ENCODE measurements around the gene CRADD. TPM values are rescaled to one million over a fixed set of nuclear protein-coding genes. Genes with fewer than 3 reads are reported as not detected.

The CRADD gene
- total RNA-seq, 1 experiment from 2014 or later: 7.6 TPM

DNA sequence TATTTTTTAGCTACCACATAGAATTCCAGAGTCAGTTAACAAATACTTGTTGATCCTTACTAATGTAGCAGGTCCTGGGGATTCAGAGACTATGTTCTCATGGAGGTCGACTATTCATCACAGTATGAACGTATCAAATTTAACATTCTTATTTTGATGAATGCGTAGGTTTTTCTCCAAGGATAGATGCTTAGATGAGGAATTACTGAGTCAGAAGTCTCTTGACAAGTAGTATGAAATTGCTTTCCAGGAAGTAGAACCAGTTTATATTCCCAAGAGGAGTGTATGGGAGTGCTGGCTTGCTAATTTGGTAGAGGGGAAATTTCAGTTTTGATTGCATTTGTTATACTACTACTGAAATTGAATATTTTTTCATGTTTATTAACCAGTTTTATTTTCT is 42.8 kb upstream of the CRADD start:
- no CpG with 5 or more reads among the region's 3 CpGs for WGBS (ENCODE audit: extremely low coverage, insufficient read length, low lambda C conversion rate)
- no peak overlapping the region for H3K18ac ChIP-seq (ENCODE audit: insufficient read length, low read depth, low read length)
- no peak overlapping the region for H3K14ac ChIP-seq (ENCODE audit: insufficient read depth, low read length)
- Mint-ChIP-seq H3K27ac (no peak overlapping the region), H3K36me3 (ENCODE audit: insufficient read depth in 1 of 3, low read depth in 3 of 3) (peaks cover 4 to 20% (median 7%) of the 10 kb centered on the region in 3 experiments; a peak in 6 of 7 replicates), H3K4me3 (no peak overlapping the region), H3K9me3 (peaks cover 12 to 15% of the 10 kb centered on the region in 2 experiments), H3K27me3 (ENCODE audit: low read depth) (no peaks in the 10 kb centered on the region; the same call in 1 of the 2 replicates), H3K4me1 (peaks cover 7 to 12% of the 10 kb centered on the region in 2 experiments; a peak in 3 of 4 replicates)
- no peaks in the 10 kb centered on the region for H3K23me2 ChIP-seq (ENCODE audit: insufficient read length, low read depth, low read length, poor library complexity, severe bottlenecking)
- no peak overlapping the region for H2BK5ac ChIP-seq (ENCODE audit: insufficient read length, low read length)
- no peak overlapping the region for H3K23ac ChIP-seq (ENCODE audit: insufficient read length, low read depth, low read length)
- no peak overlapping the region for H2BK15ac ChIP-seq (ENCODE audit: low read depth, low read length)
- no peak overlapping the region for H3K27ac ChIP-seq (ENCODE audit: insufficient read length, low read depth, low read length)
- peaks cover 6% of the 10 kb centered on the region for H3K9me3 ChIP-seq (ENCODE audit: control insufficient read depth, low read depth, low read length)
- H3K79me2 ChIP-seq (ENCODE audit: insufficient read depth, low read length): no peaks in the 10 kb centered on the region
- DNase-seq: no peak
- no peak overlapping the region for H2AK5ac ChIP-seq (ENCODE audit: insufficient read length, low read length)
- no peak overlapping the region for H3K4ac ChIP-seq (ENCODE audit: low read depth, low read length)
- H2BK120ac ChIP-seq (ENCODE audit: low read depth, low read length, poor library complexity, severe bottlenecking): no peak overlapping the region
- no peak overlapping the region for H2BK20ac ChIP-seq (ENCODE audit: low read depth, low read length, poor library complexity, severe bottlenecking)
- no peaks in the 10 kb centered on the region for H4K20me1 ChIP-seq (ENCODE audit: control insufficient read depth, insufficient read depth, insufficient read length)
- no peak overlapping the region for H2BK12ac ChIP-seq (ENCODE audit: insufficient read length, low read depth, low read length)
- H3K4me2 ChIP-seq (ENCODE audit: insufficient read depth, insufficient read length, low read length): no peak overlapping the region
- peaks cover 5% of the 10 kb centered on the region; the same call in 1 of the 2 replicates for H3K4me1 ChIP-seq (ENCODE audit: insufficient read depth, low read length)
- no peak overlapping the region for H4K8ac ChIP-seq (replicated peaks; ENCODE audit: insufficient read length, low read depth, low read length)
- no peak overlapping the region for H2AFZ ChIP-seq (ENCODE audit: low read length)
- H4K91ac ChIP-seq (ENCODE audit: insufficient read length, low read depth, low read length): no peak overlapping the region
- TF ChIP-seq, protein P1, sequence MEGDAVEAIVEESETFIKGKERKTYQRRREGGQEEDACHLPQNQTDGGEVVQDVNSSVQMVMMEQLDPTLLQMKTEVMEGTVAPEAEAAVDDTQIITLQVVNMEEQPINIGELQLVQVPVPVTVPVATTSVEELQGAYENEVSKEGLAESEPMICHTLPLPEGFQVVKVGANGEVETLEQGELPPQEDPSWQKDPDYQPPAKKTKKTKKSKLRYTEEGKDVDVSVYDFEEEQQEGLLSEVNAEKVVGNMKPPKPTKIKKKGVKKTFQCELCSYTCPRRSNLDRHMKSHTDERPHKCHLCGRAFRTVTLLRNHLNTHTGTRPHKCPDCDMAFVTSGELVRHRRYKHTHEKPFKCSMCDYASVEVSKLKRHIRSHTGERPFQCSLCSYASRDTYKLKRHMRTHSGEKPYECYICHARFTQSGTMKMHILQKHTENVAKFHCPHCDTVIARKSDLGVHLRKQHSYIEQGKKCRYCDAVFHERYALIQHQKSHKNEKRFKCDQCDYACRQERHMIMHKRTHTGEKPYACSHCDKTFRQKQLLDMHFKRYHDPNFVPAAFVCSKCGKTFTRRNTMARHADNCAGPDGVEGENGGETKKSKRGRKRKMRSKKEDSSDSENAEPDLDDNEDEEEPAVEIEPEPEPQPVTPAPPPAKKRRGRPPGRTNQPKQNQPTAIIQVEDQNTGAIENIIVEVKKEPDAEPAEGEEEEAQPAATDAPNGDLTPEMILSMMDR (conservative IDR thresholded peaks at IDR 0.05): no peak
- H4K5ac ChIP-seq (ENCODE audit: insufficient read length, low read depth, low read length): no peak overlapping the region
- H3K79me1 ChIP-seq (ENCODE audit: insufficient read depth, low read depth, low read length, poor library complexity, severe bottlenecking): no peaks in the 10 kb centered on the region
- H3K9ac ChIP-seq (ENCODE audit: extremely low read depth, insufficient read length, low read length): no peak overlapping the region
- no peak overlapping the region for H3T11ph ChIP-seq (ENCODE audit: low read length)
- no peaks in the 10 kb centered on the region for H3K27me3 ChIP-seq (ENCODE audit: insufficient read depth, low read length)
- H3K56ac ChIP-seq (ENCODE audit: insufficient read length, low read depth, low read length): no peak overlapping the region

Data from H9 (cell line).